IPS-NIHi7 (cell line): ENCODE measurements around the gene THAP3.

Experiments
- DNase-seq: peaks from one replicate; pipeline ENCODE4 v3.0.0; 2012; ENCODE audit warnings: mixed read lengths; ENCODE audit errors: extremely low spot score

The THAP3 gene

GRCh38 chr1:6624710-6625583 lies at the start of gene THAP3:
Gene THAP3, plus strand, starts transcription at chr1:6624868. Its CDS starts 351 bp downstream, at chr1:6625219.
- peak; percentile 95 for DNase-seq

GRCh38 chr1:6577831-6578525 lies 46.7 kb upstream of the THAP3 start:
- no peak for DNase-seq

- DNase-seq: no peak
Observed at GRCh38 chr1:6578624-6579373, 45.9 kb upstream of the THAP3 start.

GRCh38 chr1:6579374-6580118 lies 45.1 kb upstream of the THAP3 start, which contains the start of gene ZBTB48:
Gene ZBTB48, plus strand, starts transcription at chr1:6579994. Its CDS starts 616 bp downstream, at chr1:6580610.
- peak; percentile 100 for DNase-seq

- DNase-seq: no peak
Observed at GRCh38 chr1:6580119-6580592, 44.5 kb upstream of the THAP3 start.

GRCh38 chr1:6580593-6581409 lies 43.9 kb upstream of the THAP3 start:
- no peak for DNase-seq

GRCh38 chr1:6581561-6582305 lies 42.9 kb upstream of the THAP3 start:
- no peak for DNase-seq

GRCh38 chr1:6582370-6582769 lies 42.3 kb upstream of the THAP3 start:
- DNase-seq: no peak

GRCh38 chr1:6584126-6585080 lies 40.3 kb upstream of the THAP3 start:
- no peak for DNase-seq

GRCh38 chr1:6585081-6585722 lies 39.5 kb upstream of the THAP3 start:
- DNase-seq: no peak

GRCh38 chr1:6585841-6586240 lies 38.8 kb upstream of the THAP3 start:
- no peak for DNase-seq

GRCh38 chr1:6586404-6586816 lies 38.3 kb upstream of the THAP3 start:
- no peak for DNase-seq

GRCh38 chr1:6587261-6588005 lies 37.2 kb upstream of the THAP3 start:
- no peak for DNase-seq

GRCh38 chr1:6588128-6588892 lies 36.4 kb upstream of the THAP3 start:
- no peak for DNase-seq

GRCh38 chr1:6588893-6589520 lies 35.7 kb upstream of the THAP3 start:
- DNase-seq: no peak

- no peak for DNase-seq
Observed at GRCh38 chr1:6590046-6590445, 34.6 kb upstream of the THAP3 start.
